Ureter (tissue), 1 donor: Measurements from ENCODE around the gene LRRC49. TPM values are rescaled to one million over a fixed set of nuclear protein-coding genes. Genes with fewer than 3 reads are reported as not detected.
A peak's percentile ranks its signal among the peaks of the same experiment; 100 is the strongest.

Experiments used
- DNase-seq: peaks from one replicate; pipeline ENCODE4 v3.0.0-alpha.2; 2020; ENCODE audit warnings: low spot score
- total RNA-seq: library from RNA; stranded (reverse); gene quantifications from one replicate; pipeline ENCODE4 v1.2.4, GENCODE V29; 2023
- donor health status: DM: yes; HTN: yes; CAD: no.

The LRRC49 gene
- total RNA-seq, 1 donor from 2014 or later, result 28.1 TPM

DNA sequence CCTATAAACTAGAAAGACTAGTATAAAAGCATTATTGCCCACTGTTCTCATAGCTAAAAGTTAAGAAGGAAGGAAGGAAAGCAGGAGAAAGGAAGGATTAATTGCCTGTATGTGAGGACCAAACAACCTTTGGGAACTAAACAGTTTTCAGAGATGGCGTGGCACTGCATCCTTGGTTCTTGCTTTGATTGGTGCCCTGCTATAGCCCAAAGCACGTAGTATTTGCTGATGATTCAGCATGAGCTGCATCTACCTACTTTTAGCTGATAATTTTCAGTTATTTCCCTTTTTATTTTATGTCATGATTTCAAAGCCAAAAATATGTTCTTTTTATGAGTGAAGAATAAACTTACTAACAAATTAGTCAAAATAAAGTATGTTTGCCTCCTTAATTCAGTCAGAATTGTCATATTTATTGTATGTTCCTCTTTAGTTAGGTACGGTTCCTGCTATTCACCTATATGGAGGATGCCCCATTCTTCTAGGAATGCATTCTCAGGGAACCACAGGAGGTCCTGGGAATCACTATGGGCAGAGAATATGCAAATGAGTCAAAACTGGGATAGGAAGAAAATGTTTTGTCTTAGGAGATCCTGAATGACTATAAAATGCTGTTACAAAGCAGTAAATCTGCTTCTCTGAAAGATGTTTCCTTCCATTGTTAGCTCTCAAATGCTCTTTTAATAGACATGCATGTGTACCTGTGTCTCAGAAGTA lies 157.2 kb downstream of the LRRC49 start:
- no peak for DNase-seq

GRCh38 chr15:71050461-71050860 lies 157.8 kb downstream of the LRRC49 start:
- no peak for DNase-seq

GRCh38 chr15:71051539-71051938 lies 158.9 kb downstream of the LRRC49 start:
- DNase-seq, result no peak

DNA sequence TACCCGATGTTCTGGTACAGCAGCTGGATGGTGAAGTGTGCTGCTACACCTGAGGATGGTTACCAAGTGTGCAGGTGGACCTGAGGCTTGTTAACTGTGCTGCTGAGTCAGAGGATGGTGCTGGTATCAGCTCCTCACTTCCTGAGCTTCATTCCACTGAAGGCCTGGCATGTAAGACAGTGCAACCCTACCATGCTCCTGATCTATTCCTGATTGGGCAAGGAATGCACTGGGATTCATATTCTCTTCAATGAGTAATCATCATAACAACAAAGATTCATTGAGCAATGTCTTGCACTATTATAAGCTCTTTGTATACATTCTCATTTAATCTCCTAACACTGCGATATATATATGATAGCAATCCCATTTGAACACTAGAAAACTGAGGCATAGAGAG lies 159.7 kb downstream of the LRRC49 start:
- no peak for DNase-seq

- DNase-seq, result no peak
Observed at GRCh38 chr15:71054286-71054952, 161.8 kb downstream of the LRRC49 start.

- DNase-seq, result no peak
Observed at GRCh38 chr15:71055461-71055860, 162.8 kb downstream of the LRRC49 start.

GRCh38 chr15:71056111-71056510 lies 163.5 kb downstream of the LRRC49 start:
- DNase-seq, result no peak

DNA sequence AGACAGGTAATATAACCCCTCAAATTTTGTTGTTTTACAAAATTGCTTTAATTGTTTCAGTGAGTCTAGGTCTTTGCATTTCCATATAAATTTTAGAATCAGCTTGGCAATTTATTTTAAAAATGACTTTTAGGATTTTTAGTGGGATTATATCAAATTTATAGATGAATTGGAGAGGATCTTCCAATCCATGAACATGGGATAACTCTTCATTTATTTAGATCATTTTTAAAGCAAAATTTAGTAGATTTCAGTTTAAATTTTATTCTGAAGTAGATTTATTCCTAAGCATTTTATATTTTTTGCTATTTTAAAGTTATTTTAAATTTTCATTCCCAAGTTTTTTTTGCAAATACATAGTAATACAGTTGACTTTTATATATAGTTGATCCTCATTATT lies 164.5 kb downstream of the LRRC49 start:
- DNase-seq, result no peak

- no peak for DNase-seq
Observed at GRCh38 chr15:71057581-71057980, 165.0 kb downstream of the LRRC49 start.

- no peak for DNase-seq
Observed at GRCh38 chr15:71060983-71061382, 168.4 kb downstream of the LRRC49 start.

GRCh38 chr15:71066983-71067382 lies 174.4 kb downstream of the LRRC49 start:
- no peak for DNase-seq

DNA sequence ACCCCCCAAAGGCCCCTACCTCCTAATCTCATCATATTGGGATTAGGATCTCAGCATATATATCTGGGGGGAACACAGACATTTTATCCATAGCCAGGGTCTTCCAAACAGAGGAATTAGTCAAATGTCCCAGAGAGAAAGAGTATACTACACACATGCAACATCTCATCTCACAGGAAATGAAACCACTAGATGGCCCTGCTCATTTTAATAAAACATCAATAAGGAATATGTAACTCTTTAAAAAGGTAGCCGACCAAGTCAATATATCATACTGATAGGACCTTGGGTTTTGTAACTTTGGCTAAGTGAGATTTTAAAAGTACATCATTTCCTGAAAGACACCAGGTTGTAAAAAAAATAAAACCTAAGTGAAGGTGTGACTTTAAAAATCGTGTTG lies 177.1 kb downstream of the LRRC49 start:
- DNase-seq, result no peak

DNA sequence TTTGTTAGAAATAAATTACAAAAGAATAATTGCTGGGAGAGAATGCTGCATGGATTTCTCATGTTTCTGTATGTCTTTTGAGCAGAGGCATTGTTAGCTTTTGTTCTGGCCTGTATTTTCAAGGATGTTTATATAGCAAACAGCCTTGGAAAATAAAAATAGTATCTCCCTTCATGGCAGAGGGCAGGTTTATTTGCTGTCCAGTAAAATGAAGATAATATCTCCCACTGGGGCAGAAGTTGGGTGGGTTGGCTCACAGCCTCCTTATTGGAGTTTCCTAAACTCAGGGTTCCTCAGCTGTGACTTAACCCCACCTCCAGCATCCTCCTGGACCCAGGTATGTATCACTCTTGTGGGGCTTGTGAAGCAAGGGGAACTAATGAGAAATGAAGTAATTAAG lies 178.9 kb downstream of the LRRC49 start:
- DNase-seq, result no peak

DNA sequence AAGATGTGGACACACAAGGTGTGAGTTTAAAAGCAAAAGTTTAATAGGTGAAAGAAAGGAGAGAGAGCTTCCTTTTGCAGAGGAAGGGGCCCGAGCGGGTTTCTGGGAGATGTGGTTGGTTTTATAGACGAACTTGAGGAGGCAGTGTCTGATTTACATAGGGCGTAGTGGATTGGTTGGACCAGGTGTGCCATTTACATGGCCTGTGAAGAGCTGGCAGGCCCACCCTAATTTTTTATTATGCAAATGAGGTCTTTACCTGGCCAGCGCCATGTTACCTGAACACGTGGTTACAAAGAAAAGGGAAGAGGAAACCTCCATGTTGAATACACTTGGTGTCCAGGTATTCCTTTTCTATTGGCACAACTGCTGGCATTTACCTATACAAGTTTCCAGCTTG lies 179.8 kb downstream of the LRRC49 start:
- DNase-seq, result no peak

DNA sequence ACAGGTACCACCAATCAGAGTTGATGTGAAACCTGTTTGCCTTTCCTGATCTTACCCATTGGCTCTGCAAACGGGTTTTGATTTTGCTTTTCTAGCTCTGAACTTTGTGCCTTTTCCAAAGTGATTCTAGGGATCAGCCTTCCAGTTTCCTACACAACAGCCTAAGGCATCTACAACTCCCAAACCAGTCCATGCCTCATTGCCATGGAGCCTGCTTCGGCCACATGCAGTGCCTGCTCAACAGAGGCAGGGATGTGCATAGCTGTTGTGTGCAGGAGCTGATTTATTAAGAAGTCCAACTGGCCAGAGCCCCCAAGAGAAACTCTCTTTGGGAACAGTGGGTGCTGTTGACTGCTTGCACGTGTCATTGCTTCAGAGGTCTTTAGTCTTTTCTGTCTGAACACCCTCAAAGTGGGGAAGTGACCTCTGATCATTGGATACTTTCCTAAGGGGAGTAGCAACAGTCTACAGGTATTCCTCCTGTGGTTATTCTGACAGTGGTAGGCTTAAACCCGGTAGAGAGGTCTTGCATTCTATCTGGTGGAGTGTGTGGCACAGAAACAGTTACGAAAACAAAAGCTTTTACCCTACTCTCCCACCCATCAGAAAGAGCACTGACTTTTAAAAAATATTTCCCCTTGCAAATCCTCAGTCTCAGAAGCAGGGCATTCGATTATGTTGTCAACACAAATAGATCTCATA lies 186.0 kb downstream of the LRRC49 start:
- no peak for DNase-seq

DNA sequence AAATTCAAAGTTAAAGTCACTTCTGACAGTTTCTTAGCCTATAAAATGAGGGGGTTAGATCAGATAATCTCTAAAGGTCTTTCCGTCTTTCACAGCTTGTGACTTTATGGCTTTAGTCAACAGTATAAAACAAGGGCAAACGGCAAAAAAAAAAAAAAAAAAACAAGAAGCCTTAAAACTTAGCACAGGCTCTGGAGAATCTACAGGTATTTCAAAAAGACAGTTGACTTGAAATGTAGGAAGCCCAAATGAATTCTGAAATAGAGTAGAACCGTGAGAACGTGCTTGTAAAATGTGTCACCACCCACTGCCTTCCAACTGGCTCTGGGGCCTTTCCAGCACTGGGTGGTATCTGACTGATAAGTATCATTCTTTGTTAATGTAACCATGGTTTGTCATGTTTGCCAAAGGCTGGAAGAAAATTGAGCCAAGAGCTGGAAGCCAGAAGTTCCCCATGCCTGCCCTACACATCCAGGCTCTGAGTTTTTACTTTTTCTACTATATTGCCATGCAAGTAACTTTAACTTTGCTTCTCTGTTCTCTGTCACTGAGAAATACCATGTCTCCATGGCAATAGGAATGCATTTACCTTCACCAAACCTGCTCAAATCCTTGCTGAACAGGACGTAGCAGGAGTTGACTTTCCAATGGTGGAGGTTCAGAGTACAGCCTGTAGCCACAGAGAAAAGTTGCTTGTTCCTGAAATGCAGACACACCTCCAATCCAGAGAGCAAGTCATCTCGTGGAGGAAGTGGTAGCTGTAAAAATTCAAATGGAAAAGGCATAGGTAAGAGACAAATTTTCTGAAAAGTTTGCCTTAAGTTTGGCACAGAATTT lies 186.8 kb downstream of the LRRC49 start:
- no peak for DNase-seq

DNA sequence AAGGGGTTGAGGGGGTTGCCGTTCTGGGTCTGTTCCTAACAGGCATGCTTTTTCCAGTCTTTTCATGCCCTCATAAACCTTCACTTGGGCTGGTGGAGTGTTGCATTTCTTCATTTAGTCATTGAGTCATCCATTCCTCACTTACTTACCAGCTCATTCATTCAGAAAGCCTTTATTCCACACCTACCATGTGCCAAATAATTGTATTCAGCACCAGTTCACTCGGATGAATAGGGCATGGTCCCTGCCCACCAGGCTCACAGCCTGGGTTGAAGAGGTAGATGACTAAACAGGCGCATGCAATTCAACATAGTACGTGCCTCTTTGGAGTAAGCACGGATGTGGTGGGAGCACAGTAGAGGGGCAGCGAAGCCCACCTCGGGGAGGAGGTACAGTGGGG lies 187.5 kb downstream of the LRRC49 start:
- DNase-seq, result no peak

DNA sequence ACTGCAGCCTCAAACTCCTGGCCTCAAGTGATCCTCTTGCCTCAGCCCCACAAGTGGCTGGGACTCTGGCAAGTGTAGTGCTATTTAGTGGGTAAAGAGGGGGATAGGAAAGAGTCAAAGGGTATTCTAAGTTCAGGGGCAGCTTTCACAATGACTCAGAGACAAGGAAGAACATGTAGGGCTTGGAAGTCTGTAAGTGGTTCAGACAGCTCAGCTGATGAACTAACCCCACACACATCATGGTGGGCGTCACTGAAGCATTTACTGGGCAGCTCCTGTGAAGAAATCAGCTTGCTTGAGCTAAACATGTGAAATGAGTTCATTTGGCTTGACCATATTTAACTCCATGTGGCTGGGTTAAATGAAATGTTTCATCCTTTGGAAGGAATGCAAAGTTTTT lies 188.1 kb downstream of the LRRC49 start:
- DNase-seq, result no peak

DNA sequence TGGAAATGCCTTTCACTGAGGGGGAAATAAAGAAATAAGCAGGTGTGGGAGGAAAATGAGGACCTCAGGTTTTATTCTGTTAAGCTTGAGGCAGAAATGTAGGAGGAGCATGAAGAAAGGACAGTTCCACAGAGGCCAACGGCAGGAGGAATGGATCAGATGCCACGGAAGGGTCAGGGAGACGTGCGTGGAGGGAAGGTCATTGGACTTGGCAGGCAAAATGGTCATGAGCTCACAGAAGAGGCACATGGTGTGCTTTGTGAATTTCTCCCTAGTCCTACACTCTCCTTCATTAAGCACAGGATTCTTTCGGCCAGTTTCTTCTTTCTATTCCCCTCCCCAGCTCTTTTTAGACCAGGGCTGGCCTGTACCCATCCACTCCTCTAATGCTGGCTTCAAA lies 190.2 kb downstream of the LRRC49 start:
- DNase-seq, result peak; percentile 68

- peak; percentile 78 for DNase-seq
Observed at GRCh38 chr15:71083349-71083748, 190.7 kb downstream of the LRRC49 start.

DNA sequence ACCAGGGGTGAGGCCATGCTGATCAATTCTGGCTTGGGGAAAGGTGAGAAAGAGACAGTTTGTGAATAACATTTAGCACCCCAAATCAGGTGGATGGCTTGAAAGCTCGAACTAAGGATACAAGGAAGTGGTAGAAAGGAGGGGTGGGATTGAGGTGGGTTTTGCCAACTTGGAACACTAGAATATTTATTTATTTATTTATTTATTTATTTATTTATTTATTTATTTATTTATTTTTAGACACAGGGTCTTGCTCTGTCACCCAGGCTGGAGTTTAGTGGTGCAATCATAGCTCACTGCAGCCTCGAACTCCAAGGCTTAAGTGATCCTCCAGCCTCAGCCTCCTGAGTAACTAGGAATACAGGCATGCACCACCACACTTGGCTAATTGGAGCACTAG lies 191.6 kb downstream of the LRRC49 start:
- DNase-seq, result no peak

DNA sequence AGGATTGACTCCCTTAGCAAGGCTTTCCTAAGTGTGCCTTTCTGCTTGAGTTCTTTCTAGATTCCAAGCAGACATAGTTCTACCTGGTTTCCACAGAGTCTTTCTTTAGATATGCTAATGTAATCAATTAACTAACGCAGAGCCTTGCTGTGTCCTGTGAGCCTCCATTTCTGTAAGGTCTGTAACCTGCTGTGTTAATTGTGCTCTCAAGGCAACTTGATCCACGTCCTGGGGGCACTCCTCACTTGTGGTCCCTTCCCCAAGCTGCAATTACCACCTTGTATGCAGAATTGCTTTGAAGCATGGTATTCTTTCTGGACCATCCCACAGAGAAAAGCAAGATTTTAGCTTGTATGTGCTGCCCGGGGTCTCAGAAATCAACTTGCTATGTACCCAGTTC lies 193.2 kb downstream of the LRRC49 start:
- no peak for DNase-seq
